ENCODE measurements around the gene SSBP1.
"Not testable (repeated sequence)": the region's sequence is repeated elsewhere in the genome, so short reads cannot be mapped to it uniquely, and the experiment has no call there.

SSBP1 gene

GRCh38 chr7:141737836-141738591 is at the start of gene SSBP1:
SSBP1 (plus strand) TSS chr7:141738358; CDS start chr7:141739167, 809 bp downstream.
- peak; percentile 99 for DNase-seq

- not testable (repeated sequence) for DNase-seq
Observed at GRCh38 chr7:141689072-141689825, 48.9 kb upstream of the SSBP1 start.

GRCh38 chr7:141691540-141691939 is 46.6 kb upstream of the SSBP1 start:
- DNase-seq = no peak

GRCh38 chr7:141691961-141692360 is 46.2 kb upstream of the SSBP1 start:
- no peak for DNase-seq

GRCh38 chr7:141693082-141693481 is 45.1 kb upstream of the SSBP1 start:
- no peak for DNase-seq

GRCh38 chr7:141695803-141696289 is 42.3 kb upstream of the SSBP1 start:
- DNase-seq = no peak

- DNase-seq = peak; percentile 33
Observed at GRCh38 chr7:141696348-141696747, 41.8 kb upstream of the SSBP1 start.

- no peak for DNase-seq
Observed at GRCh38 chr7:141697211-141697871, 40.8 kb upstream of the SSBP1 start.

GRCh38 chr7:141698247-141699015 is 39.7 kb upstream of the SSBP1 start:
- no peak for DNase-seq

GRCh38 chr7:141699860-141700259 is 38.3 kb upstream of the SSBP1 start:
- no peak for DNase-seq

- DNase-seq = no peak
Observed at GRCh38 chr7:141700296-141700847, 37.8 kb upstream of the SSBP1 start.

GRCh38 chr7:141700848-141701371 is 37.2 kb upstream of the SSBP1 start:
- DNase-seq = no peak

- DNase-seq = no peak
Observed at GRCh38 chr7:141701489-141702046, 36.6 kb upstream of the SSBP1 start.

- no peak for DNase-seq
Observed at GRCh38 chr7:141702047-141702567, 36.1 kb upstream of the SSBP1 start, which contains the start of gene DENND11. DENND11 (minus strand) TSS chr7:141702166; CDS start chr7:141702153, 13 bp downstream.

- DNase-seq = no peak
Observed at GRCh38 chr7:141702892-141703291, 35.3 kb upstream of the SSBP1 start.

GRCh38 chr7:141704112-141704511 is 34.0 kb upstream of the SSBP1 start:
- no peak for DNase-seq

GRCh38 chr7:141704741-141705140 is 33.4 kb upstream of the SSBP1 start:
- DNase-seq = no peak

- no peak for DNase-seq
Observed at GRCh38 chr7:141706239-141707064, 31.7 kb upstream of the SSBP1 start.

GRCh38 chr7:141708351-141708750 is 29.8 kb upstream of the SSBP1 start, which contains the start of gene WEE2:
WEE2 (plus strand) TSS chr7:141708353; CDS start chr7:141708759, 406 bp downstream.
- no peak for DNase-seq

GRCh38 chr7:141709318-141709717 is 28.8 kb upstream of the SSBP1 start:
- no peak for DNase-seq
